Cardiac muscle cell (in vitro differentiated cells and primary cell): ENCODE measurements around the gene ESF1. TPM values are rescaled to one million over a fixed set of nuclear protein-coding genes. Genes with fewer than 3 reads are reported as not detected.

Experiments
- DNase-seq, 2 donors: peaks; one replicate each; pipeline versions ENCODE4 v3.0.0 to v3.0.0-alpha.2; 2010 to 2017; ENCODE audit warnings: low read depth in 1 of 2, low spot score in 1 of 2
- H3K27ac ChIP-seq: fragments of 200-600 bp; sonication (generic); 2 replicates; pipeline ENCODE4 v1.5.1; 2016
- H3K27me3 ChIP-seq: fragments of 200-600 bp; sonication (generic); 2 replicates; pipeline ENCODE4 v1.6.0; 2016; ENCODE audit warnings: control low read depth
- H3K36me3 ChIP-seq: fragments of 200-600 bp; sonication (generic); 2 replicates; pipeline ENCODE4 v1.5.1; 2016; ENCODE audit warnings: control low read depth
- H3K4me1 ChIP-seq: fragments of 200-600 bp; sonication (generic); 2 replicates; pipeline ENCODE4 v1.8.1; 2017; ENCODE audit warnings: low read depth, mild to moderate bottlenecking, mixed run types
- H3K4me3 ChIP-seq: fragments of 200-600 bp; sonication (generic); 2 replicates; pipeline ENCODE4 v1.5.1; 2016; ENCODE audit warnings: mild to moderate bottlenecking
- H3K9me3 ChIP-seq: fragments of 200-600 bp; sonication (generic); 2 replicates; pipeline ENCODE4 v1.5.1; 2017; ENCODE audit warnings: low read depth, mild to moderate bottlenecking, control low read depth
- CTCF ChIP-seq: IDR thresholded peaks from 2 replicates; pipeline ENCODE4 v1.5.1; 2012; ENCODE audit warnings: low read depth, mild to moderate bottlenecking, low read length
- polyA plus RNA-seq: library from polyadenylated mRNA; unstranded; fragments of >200 nt; fragmentation: Nextera tagmentation; extraction: Ambion mirVana; gene quantifications from 2 replicates; pipeline ENCODE4 v1.2.1, GENCODE V29; 2016
- total RNA-seq: library from RNA; depleted of rRNA; stranded (reverse); fragments of >200 nt; gene quantifications from 2 replicates; pipeline ENCODE4 v1.2.3, GENCODE V29; 2016

Gene ESF1
- total and polyA plus RNA-seq, 2 experiments from 2014 or later: 9.2 to 16.6 TPM

DNA sequence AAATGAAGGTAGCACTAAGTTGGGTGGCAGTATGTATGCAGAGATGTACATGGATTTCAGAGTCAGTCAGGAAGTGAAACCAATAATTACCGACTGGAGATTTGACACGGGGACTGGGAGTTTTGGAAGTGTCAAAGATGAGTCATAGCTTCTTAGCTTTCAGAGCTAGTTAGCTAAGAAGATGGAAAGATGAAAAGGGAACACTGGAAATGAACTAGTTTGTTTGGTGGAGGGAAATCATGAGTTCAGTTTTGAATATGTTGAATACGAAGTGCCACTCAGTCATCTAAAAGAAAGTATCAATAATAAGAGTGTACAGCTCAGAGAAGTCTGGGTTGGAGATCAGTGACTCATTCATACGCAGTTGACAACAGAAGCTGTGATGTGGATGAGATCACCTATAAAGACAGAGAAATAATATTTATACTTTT is 7.5 kb downstream of the ESF1 start:
- Histone ChIP-seq H3K9me3 (no peaks in the 10 kb centered on the region), H3K36me3 (peaks cover 60% of the 10 kb centered on the region), H3K27me3 (no peaks in the 10 kb centered on the region), H3K27ac (no peak overlapping the region), H3K4me1 (no peaks in the 10 kb centered on the region), H3K4me3 (no peak overlapping the region)
- no peak for DNase-seq
- TF ChIP-seq CTCF: no peak

DNA sequence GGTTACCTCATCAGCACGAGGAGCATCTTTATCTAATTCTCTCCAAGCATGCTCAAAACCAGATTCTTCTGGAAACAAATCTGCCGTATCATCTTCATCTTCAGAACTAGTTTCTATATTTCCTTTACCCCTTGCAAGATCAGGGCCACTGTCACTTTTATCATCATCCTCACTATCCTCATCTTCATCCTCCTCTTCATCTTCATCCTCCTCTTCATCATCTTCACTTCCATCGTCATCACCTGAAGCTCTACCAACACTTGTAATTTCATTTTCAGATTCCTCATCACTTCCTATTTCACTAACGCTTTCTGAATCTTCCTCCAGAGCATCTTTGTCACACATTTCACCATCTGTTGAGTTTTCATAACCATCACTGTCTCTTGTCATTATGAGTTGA is 8.9 kb downstream of the ESF1 start:
- Histone ChIP-seq H3K9me3 (no peaks in the 10 kb centered on the region), H3K4me3 (no peak overlapping the region), H3K27ac (no peak overlapping the region), H3K27me3 (no peaks in the 10 kb centered on the region), H3K4me1 (no peaks in the 10 kb centered on the region), H3K36me3 (peaks cover 63% of the 10 kb centered on the region)
- TF ChIP-seq CTCF: no peak
- no peak for DNase-seq

- Histone ChIP-seq H3K27me3 (no peaks in the 10 kb centered on the region), H3K36me3 (peaks cover 73% of the 10 kb centered on the region), H3K27ac (no peak overlapping the region), H3K9me3 (no peaks in the 10 kb centered on the region), H3K4me1 (no peaks in the 10 kb centered on the region), H3K4me3 (no peak overlapping the region)
- no peak for TF ChIP-seq CTCF
- DNase-seq: no peak
Observed at GRCh38 chr20:13772529-13772928, 12.2 kb downstream of the ESF1 start.

DNA sequence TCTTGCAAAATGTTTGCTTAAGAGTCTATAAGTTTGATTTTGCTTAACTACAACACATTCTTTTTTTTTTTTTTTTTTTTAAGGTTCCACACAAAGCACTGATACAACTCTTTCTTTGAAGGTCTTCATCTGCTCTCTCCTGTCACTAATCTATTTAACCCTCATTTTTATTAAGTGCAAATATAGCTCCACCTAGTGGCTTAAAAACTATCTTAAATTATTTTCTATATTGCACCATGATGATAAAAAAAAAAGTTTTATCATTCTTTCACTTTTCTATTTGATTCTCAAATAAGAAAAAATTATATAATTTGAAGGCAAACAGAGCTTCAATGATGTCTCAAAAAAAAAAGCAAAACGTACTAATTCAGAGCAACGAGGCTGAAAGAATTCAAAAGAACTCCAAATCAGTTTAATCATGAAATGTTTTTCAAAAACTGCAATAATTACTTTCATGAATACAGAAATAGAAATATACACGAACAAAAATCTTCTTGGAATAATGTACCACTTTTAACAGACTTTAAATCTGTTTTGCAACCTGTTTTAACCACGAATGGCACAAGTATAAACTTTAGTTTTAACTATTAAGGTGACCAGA is 12.8 kb downstream of the ESF1 start:
- no peaks in the 10 kb centered on the region for H3K9me3 ChIP-seq
- H3K27me3 ChIP-seq: no peaks in the 10 kb centered on the region
- peak; percentile 41 to 51 for DNase-seq
- H3K4me1 ChIP-seq: no peaks in the 10 kb centered on the region
- peak; percentile 39 for TF ChIP-seq CTCF
- H3K36me3 ChIP-seq: peaks cover 73% of the 10 kb centered on the region
- no peak overlapping the region for H3K4me3 ChIP-seq
- H3K27ac ChIP-seq: no peak overlapping the region

GRCh38 chr20:13770141-13770540 is 14.6 kb downstream of the ESF1 start:
- TF ChIP-seq CTCF: no peak
- Histone ChIP-seq H3K27me3 (no peaks in the 10 kb centered on the region), H3K4me1 (no peaks in the 10 kb centered on the region), H3K9me3 (no peaks in the 10 kb centered on the region), H3K27ac (no peak overlapping the region), H3K4me3 (no peak overlapping the region), H3K36me3 (peaks cover 75% of the 10 kb centered on the region)
- DNase-seq: no peak
